ENCODE measurements around the gene STK17A.
"Not testable (repeated sequence)": the region's sequence is repeated elsewhere in the genome, so short reads cannot be mapped to it uniquely, and the experiment has no call there.

Gene STK17A

DNA sequence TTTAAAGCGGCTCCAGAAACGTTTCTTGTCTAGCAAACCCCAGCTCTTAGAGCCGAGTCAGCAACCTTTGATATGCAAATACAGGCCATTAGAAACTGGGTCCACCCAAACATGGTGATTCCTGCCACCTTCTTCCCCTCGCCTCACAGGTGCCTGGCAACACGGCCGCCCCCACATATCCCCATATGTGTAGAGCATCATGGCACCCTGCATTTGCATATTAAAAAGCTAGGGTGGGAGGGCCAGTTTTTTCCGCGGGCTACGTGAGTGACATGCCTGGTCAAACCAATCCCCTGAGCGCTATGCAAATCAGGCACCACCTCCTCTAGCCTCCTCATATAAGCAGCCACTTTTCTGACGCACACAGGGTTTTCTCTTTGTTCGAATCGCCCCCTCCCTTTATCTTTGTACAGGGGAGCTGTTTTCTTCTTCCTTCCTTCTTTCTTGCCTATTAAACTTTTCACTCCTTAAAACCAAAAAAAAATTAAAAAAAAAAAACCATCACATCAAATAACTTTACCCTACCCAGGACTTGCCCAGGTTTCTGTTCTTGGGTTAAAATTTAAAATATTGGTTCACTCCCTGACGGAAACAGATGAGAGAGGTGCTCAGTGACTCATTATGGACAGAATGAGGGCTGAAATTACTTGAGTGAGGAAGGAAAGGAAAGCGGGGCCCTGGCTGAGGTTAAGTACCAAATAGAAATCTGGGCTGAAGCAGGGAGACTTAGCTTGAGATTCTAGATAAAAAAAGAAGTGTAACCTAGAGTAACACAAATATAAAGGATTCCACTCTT lies 86.6 kb downstream of the STK17A start:
- Histone ChIP-seq H3K4me3 (ENCODE audit: low read length) (peak overlapping the region; percentile 15; the same call in 1 of the 2 replicates), H3K9me3 (ENCODE audit: insufficient read depth, low read depth, low read length) (peaks cover 6% of the 10 kb centered on the region; the same call in 1 of the 2 replicates), H3K9ac (ENCODE audit: low read depth, low read length) (peak overlapping the region; percentile 60; the same call in 1 of the 2 replicates), H3K4me1 (ENCODE audit: insufficient read depth, low read length) (peaks cover 11% of the 10 kb centered on the region; the same call in 1 of the 2 replicates), H3K36me3 (ENCODE audit: insufficient read depth, low read depth, low read length) (0 out of 2 replicates have a peak, but pooled peaks cover 7% of the 10 kb centered on the region), H3K27ac (ENCODE audit: low read length) (peak overlapping the region; percentile 22), H3K27me3 (ENCODE audit: insufficient read depth, low read length) (no peaks in the 10 kb centered on the region)

DNA sequence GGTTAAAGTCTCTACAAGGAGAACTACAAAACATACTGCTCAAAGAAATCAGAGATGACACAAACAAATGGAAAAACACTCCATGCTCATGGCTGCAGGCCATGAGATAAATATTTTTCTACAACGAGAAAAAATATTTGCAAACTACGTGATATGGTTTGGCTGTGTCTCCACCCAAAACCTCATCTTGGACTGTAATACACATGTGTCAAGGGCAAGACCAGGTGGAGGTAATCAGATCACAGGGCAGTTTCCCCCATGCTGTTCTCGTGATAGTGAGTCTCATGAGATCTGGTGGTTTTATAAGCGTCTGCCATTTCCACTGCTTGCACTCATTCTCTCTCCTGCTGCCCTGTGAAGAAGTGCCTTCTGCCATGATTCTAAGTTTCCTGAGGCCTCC lies 88.6 kb downstream of the STK17A start:
- peak overlapping the region; percentile 35 for H3K27ac ChIP-seq (ENCODE audit: low read length)
- no peaks in the 10 kb centered on the region for H3K27me3 ChIP-seq (ENCODE audit: insufficient read depth, low read length)
- no peak overlapping the region for H3K9ac ChIP-seq (ENCODE audit: low read depth, low read length)
- H3K36me3 ChIP-seq (ENCODE audit: insufficient read depth, low read depth, low read length), result 0 out of 2 replicates have a peak, but pooled peaks cover 6% of the 10 kb centered on the region
- peaks cover 11% of the 10 kb centered on the region; the same call in 1 of the 2 replicates for H3K4me1 ChIP-seq (ENCODE audit: insufficient read depth, low read length)
- peaks cover 6% of the 10 kb centered on the region; the same call in 1 of the 2 replicates for H3K9me3 ChIP-seq (ENCODE audit: insufficient read depth, low read depth, low read length)
- no peak overlapping the region for H3K4me3 ChIP-seq (ENCODE audit: low read length)

DNA sequence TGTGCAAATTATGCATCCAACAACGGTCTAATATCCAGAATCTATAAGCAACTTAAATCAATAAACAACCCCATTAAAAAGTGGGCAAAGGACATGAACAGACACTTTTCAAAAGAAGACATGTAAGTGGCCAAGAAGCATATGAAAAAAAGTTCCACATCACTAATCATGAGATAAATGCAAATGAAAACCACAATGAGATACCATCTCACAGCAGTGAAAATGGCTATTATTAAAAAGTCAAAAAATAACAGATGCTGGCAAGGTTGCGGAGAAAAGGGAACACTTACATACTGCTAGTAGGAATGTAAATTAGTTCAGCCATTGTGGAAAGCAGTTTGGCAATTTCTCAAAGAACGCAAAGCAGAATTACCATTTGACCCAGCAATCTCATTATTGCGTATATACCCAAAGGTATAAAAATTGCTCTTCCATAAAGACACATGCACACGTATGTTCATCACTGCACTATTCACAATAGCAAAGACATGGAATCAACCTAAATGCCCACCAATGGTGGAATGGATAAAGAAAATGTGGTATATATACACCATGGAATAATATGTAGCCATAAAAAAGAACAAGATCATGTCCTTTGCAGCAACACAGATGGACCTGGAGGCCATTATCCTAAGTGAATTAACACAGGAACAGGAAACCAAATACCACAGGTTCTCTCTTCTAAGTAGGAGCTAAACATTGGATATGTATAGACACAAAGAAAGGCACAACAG lies 90.5 kb downstream of the STK17A start:
- not testable (repeated sequence) for H3K4me3 ChIP-seq (ENCODE audit: low read length); H3K27me3 ChIP-seq (ENCODE audit: insufficient read depth, low read length); H3K36me3 ChIP-seq (ENCODE audit: insufficient read depth, low read depth, low read length); H3K9me3 ChIP-seq (ENCODE audit: insufficient read depth, low read depth, low read length); H3K9ac ChIP-seq (ENCODE audit: low read depth, low read length); H3K27ac ChIP-seq (ENCODE audit: low read length)
- H3K4me1 ChIP-seq (ENCODE audit: insufficient read depth, low read length), result peaks cover 11% of the 10 kb centered on the region; the same call in 1 of the 2 replicates

DNA sequence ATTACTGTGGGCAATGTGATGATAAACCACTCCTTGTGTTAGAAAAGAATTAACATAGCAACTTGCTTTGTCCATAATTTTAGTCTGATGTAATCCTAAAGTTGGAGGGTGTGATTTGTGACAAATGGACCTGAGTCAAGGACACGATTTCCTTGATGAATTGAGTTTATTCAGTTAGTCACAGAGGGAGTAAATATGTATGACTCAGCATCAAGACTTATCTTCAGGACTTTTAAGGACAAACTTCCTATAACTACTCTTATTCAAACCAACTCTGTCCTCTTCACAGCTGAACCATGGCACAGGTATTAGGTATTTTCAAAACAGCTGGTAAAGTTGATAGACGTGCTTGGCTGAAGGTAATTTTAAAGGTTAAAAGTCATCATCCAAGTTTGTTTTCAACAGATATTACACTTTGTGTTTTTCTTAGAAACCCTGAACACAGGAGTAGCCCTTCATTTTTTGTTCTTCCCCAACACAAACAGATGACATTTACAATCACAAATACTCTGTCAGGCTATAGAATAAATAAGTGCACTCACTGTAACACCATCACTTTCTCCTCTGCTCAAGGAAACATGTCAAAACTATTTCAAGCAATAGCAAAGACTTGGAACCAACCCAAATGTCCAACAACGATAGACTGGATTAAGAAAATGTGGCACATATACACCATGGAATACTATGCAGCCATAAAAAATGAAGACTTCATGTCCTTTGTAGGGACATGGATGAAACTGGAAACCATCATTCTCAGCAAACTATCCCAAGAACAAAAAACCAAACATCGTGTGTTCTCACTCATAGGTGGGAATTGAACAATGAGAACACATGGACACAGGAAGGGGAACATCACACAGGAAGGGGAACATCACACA lies 91.9 kb downstream of the STK17A start:
- H3K4me3 ChIP-seq (ENCODE audit: low read length), result no peak overlapping the region
- H3K36me3 ChIP-seq (ENCODE audit: insufficient read depth, low read depth, low read length), result no peaks in the 10 kb centered on the region
- H3K9me3 ChIP-seq (ENCODE audit: insufficient read depth, low read depth, low read length), result no peaks in the 10 kb centered on the region
- H3K9ac ChIP-seq (ENCODE audit: low read depth, low read length), result no peak overlapping the region
- peaks cover 2% of the 10 kb centered on the region; the same call in 1 of the 2 replicates for H3K4me1 ChIP-seq (ENCODE audit: insufficient read depth, low read length)
- no peak overlapping the region for H3K27ac ChIP-seq (ENCODE audit: low read length)
- H3K27me3 ChIP-seq (ENCODE audit: insufficient read depth, low read length), result no peaks in the 10 kb centered on the region

All from iPS-20b (cell line).